GM19035 (cell line): Measurements from ENCODE around the gene NFKBIB.
"Not testable (repeated sequence)": the region's sequence is repeated elsewhere in the genome, so short reads cannot be mapped to it uniquely, and the experiment has no call there.

ENCODE experiments used
- ATAC-seq: cut with Tn5 transposase; IDR thresholded peaks from one replicate; pipeline ENCODE4 v1.9.1; 2021; ENCODE audit not compliant: unreplicated experiment

The NFKBIB gene, protein sequence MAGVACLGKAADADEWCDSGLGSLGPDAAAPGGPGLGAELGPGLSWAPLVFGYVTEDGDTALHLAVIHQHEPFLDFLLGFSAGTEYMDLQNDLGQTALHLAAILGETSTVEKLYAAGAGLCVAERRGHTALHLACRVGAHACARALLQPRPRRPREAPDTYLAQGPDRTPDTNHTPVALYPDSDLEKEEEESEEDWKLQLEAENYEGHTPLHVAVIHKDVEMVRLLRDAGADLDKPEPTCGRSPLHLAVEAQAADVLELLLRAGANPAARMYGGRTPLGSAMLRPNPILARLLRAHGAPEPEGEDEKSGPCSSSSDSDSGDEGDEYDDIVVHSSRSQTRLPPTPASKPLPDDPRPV

DNA sequence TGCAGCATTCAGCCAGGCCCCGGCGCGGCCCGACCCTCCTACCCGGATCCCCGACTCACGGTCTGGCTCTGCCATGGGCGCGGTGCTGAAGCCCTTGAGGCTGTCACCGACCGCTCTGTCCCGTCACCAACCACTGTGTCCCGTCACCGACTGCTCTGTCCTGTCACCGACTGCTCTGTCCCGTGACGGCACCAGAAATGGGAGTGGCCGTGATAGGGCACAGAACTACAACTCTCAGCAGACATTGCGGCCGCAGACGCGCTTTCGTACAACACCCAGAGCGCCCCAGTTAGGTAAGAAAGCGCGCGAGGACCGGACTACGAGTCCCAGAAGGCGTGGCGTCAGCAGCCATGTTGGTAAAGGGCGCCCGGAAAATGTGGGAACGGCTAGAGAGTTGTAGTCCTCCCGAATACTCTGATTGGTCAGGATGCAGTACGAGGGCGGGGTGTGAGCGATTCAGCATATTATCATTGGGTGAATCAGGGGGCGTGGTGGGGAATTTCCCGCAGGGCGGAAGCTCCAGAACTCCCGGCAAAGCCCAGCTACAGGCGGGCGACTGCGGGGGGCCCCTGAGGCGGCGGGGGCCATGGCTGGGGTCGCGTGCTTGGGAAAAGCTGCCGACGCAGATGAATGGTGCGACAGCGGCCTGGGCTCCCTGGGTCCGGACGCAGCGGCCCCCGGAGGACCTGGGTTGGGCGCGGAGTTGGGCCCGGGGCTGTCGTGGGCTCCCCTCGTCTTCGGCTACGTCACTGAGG, at the start of gene NFKBIB, which contains the start of gene SIRT2:
Gene NFKBIB, plus strand, starts transcription at position 523 of the 755 bp plus-strand sequence. Its CDS starts 64 bp downstream, at position 587.
Gene SIRT2, minus strand, starts transcription at position 172 of the 755 bp plus-strand sequence. Its CDS starts 97 bp downstream, at position 75.
- peak; percentile 91 for ATAC-seq

- ATAC-seq, result peak; percentile 58
Measured at GRCh38 chr19:38850436-38850975, 49.3 kb upstream of the NFKBIB start.

DNA sequence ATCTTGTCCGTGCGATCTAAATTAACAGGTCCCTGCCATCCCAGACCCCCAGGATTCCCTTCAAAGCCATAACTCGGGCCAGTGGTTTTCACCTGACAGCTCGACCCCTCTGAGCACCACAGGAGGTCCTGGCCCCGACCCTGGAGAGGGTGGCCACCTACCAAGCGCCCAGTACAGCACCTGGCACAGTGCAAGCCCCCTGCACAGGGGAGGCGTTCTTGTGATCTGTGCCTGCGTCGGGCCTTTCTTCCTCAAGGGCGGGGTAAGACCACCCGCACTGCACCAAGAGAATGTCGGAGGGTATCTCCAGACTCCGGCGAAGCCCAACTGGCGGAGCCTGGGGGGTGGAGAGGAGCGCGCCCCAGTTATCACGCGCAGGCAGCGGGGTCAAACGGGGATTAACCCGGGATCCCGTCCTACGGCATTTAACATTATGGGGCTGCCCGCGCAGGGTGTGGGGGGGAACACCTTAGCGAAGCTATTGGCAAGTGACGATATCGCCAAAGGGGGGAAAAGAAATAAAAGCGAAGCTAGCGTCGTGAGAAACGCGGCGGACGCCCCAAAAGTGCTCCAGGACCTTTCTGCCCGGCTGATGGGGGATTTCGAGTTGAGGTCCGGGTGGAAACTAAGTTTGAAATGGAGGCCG, 48.7 kb upstream of the NFKBIB start:
- ATAC-seq, result no peak

DNA sequence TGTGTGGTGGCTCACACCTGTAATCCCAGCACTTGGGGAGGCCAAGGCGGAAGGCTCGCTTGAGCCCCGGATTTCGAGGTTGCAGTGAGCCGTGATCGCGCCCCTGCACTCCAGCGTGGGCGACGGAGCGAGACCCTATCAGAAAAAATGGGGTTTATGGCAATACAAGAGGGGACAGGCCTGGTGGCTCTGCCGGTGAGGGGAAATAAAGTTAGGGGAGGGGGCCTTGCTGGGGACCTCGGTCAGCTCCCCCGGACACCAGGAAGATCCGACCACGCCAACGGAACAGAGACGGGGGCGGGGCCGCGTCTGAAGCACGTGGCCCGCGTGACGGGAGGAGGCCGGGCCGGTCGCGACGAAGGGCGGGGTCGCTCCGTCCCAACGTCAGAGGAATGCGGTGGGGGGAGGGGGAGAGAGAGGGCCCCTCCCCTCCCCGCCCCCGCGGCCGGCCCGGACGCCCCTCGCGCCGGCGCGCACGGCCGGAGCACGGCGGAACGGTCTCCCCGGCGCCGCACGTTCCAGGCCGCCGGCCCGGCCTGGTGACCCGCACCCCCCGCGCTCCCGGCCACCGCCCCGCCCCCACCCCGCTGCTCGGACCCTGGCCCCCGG, 48.0 kb upstream of the NFKBIB start:
- ATAC-seq, result peak; percentile 17

DNA sequence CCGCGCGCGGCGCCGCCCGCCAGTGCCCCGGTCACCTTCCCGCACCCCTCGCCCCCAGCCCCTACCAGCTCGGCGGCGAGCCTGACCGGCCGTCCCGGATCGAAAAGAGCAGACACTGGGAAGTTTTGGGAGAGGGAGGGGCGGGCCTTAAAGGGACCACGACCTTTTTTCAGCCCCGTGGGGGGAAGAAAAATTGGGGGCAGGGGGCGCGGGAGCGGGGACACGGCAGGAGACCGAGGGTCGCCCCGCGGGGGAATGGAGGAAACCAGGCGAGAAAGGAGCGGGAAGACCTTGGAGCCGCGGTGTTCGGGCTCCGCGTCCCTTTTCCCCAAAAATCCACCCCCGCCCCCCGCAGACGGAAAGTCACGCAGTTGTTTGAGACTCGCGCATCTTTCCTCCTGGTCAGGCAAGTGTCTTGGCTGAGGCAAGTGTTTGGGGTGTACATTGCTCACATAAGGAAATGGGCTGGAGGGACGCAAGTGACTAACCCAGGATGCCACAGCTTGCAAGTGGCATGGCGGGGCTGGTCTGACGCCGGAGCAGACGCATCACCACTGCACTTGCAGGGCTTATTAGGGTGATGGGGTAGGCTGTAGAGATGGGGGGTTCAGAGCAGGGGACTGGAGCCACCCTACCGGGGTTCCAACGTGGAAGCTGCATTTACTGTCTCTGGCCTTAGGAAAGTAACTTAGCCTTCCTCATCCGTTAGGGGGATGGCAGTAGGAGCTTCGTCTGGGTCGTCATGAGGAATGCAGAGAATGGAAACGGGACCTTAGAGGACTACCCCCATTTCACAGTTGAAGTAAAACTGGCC, 47.3 kb upstream of the NFKBIB start:
- no peak for ATAC-seq

GRCh38 chr19:38853214-38853613, 46.6 kb upstream of the NFKBIB start:
- ATAC-seq, result no peak

GRCh38 chr19:38854961-38855360, 44.8 kb upstream of the NFKBIB start:
- not testable (repeated sequence) for ATAC-seq

GRCh38 chr19:38855751-38856150, 44.0 kb upstream of the NFKBIB start:
- ATAC-seq, result not testable (repeated sequence)

GRCh38 chr19:38856813-38857212, 43.0 kb upstream of the NFKBIB start:
- no peak for ATAC-seq

GRCh38 chr19:38859631-38860204, 40.1 kb upstream of the NFKBIB start:
- not testable (repeated sequence) for ATAC-seq

- no peak for ATAC-seq
Measured at GRCh38 chr19:38861368-38861767, 38.4 kb upstream of the NFKBIB start.

GRCh38 chr19:38862321-38863059, 37.3 kb upstream of the NFKBIB start:
- no peak for ATAC-seq

DNA sequence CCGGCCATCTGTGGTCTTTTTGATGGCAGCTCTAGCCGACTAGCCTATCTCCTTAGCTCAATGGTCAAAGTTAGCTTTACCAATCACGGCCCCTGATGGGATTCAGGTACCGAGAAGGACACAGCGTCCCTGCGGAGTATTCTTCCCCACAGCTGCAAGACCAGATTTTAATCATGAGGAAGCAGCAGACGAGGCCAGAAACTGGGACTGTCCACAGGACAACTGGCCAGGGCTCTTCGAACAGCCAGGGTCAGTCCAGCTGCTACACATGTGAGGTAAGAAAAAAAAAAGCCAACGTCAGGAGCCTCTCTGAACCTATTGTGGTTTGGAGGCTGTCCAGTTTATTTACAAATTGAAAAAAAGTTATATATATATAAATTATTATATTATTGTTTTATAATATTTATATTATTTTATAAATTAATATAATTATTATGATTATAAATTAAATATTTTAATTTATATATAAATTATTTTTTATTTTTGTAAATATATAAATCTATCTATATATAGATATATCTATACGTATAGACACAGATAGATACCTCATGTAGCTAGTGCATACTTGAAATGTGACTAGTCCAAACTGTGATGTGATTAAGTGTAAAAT, 32.5 kb upstream of the NFKBIB start:
- ATAC-seq, result no peak

GRCh38 chr19:38868551-38868950, 31.2 kb upstream of the NFKBIB start:
- ATAC-seq, result no peak

DNA sequence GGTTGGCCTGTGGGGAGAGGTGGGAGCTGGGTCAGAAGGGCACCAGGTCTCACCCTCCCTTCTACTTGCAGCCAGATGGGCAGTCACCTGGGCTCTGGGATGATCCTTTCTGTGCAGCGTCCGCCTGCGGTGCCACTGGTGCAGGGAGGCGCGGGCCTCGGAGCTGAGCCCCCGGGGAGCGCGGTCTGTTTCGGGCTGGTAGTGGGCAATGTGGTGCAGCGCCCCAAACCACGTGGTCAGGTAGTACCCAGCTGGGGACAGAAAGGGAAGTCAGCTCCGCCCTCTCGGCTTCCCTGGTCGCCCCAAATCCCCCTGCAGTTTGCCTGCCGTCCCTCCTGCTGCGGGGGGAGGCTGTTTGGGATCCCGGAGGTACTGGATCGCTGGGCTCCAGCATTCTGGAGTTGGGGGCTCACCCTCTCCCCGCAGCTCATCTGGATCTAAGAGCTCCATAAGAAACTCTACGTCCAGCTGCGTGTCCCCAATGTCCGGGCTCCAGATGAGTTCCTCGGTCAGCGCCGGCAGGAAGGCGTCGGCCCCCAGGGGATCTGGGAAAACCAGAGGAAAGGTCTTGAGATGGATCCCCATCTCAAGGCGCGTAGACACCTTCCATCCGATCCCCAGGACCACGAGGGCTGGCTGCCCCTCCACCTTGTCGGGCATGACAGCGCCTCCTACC, 30.5 kb upstream of the NFKBIB start:
- no peak for ATAC-seq

DNA sequence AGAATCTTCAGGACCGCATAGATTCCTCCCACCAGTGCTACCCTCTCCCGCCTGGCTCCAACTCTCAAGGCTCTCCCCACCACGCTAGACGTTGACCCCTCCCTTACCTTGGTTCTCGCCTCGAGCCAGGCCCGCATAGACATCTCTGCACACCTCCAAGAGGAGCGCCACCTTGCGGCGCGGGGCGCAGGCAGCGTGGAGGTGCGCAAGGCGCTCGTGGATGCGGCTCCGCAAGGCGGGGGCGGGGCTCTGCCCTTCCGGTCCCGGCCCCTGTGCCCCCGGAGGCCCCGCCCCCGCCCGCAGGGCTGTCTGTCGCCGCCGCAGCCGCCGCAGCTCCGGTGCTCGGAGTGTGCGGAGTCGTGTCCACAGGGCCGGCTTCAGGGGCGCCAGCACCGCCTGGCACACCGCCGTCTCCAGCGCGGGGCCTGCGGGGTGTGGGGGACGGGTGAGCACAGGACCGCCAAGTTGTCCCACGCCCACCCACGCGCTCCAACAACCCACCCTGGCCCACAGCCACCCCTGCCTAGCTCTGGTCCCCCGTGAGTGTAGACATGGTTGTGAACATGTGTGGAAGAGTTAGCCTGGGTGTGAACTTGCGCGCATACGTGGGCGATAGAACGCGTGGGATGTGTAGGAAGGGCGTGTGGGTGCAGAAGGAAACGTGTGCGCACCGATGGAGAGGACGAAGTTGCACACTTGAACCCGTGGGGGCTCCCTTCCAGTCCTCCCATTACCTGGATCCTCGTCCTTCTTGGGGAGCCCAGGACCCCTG, 29.7 kb upstream of the NFKBIB start:
- peak; percentile 71 for ATAC-seq

DNA sequence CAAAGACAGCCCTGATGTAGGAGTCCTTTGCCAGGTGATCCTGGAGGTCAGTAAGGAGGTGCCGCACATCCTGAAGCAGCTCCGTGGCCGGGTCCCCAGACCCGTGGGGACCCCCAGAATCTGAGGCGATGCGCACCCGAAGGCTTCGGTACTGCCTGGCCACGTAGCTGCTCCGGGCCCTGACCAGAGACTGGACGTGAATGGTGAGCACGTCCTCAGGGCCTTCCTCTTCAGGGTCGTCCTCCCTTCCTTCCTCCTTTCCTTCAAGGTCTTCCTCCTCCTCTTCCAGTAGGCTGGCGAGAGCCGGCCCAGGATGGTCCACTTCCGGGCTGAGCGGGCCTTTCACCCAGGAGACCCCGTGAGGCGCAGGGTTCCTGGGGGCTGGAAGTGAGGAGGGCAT, 29.2 kb upstream of the NFKBIB start:
- ATAC-seq, result no peak
